OCI-LY7 (cell line): Measurements from ENCODE around the gene NR1H4. TPM values are rescaled to one million over a fixed set of nuclear protein-coding genes. Genes with fewer than 3 reads are reported as not detected.

Source experiments
- BruUV-seq: library from RNA; stranded (reverse); fragments of 400-500 nt; replicated peaks from 2 replicates; lab custom pipeline; 2021; lab: Mats Ljungman, UMichigan
- CTCF ChIA-PET: fragments of 300-600 bp; sonication (Branson Sonifier 250); formaldehyde crosslinking; loops from one replicate; lab custom pipeline; 2022; ENCODE audit warnings: antibody characterized with exemption; ENCODE audit not compliant: unreplicated experiment; lab: Charles Lee
- POLR2A ChIA-PET: fragments of 300-600 bp; sonication (Branson Sonifier 250); formaldehyde crosslinking; loops from one replicate; lab custom pipeline; 2022; ENCODE audit warnings: antibody characterized with exemption; lab: Charles Lee
- DNase-seq: peaks from one replicate; pipeline ENCODE4 v3.0.0-alpha.2; 2015; ENCODE audit warnings: low spot score
- H2AFZ ChIP-seq: fragments of 200-600 bp; sonication (generic), shearing (Covaris generic); 2 replicates; pipeline ENCODE4 v1.6.1; 2014; ENCODE audit warnings: mild to moderate bottlenecking, antibody characterized with exemption, low read length, moderate library complexity
- H3K27ac ChIP-seq: fragments of 200-600 bp; sonication (generic); 2 replicates; pipeline ENCODE4 v1.5.1; 2014; ENCODE audit warnings: mixed run types, low read depth, mild to moderate bottlenecking, moderate library complexity, low read length, inconsistent platforms; ENCODE audit not compliant: poor library complexity, severe bottlenecking
- H3K36me3 ChIP-seq: fragments of 200-600 bp; sonication (generic); 2 replicates; pipeline ENCODE4 v1.6.1; 2014; ENCODE audit warnings: mild to moderate bottlenecking, antibody characterized with exemption, low read length, moderate library complexity, mixed read lengths; ENCODE audit not compliant: insufficient read depth
- H3K4me1 ChIP-seq: fragments of 200-600 bp; sonication (generic); 2 replicates; pipeline ENCODE4 v1.5.1; 2014; ENCODE audit warnings: mild to moderate bottlenecking, low read length; ENCODE audit not compliant: insufficient read depth, poor library complexity, severe bottlenecking
- H3K4me2 ChIP-seq: fragments of 200-600 bp; sonication (generic); 2 replicates; pipeline ENCODE4 v1.6.1; 2014; ENCODE audit warnings: mild to moderate bottlenecking, low read length
- H3K4me3 ChIP-seq: fragments of 200-600 bp; sonication (generic); 2 replicates; pipeline ENCODE4 v1.5.1; 2014; ENCODE audit warnings: mild to moderate bottlenecking, low read depth, low read length; ENCODE audit not compliant: poor library complexity, severe bottlenecking
- H3K79me2 ChIP-seq: fragments of 200-600 bp; sonication (generic); 2 replicates; pipeline ENCODE4 v1.6.1; 2016; ENCODE audit warnings: low read depth, mild to moderate bottlenecking, low read length, moderate library complexity, mixed read lengths; ENCODE audit not compliant: insufficient read depth
- H3K9me2 ChIP-seq: fragments of 200-600 bp; sonication (generic); 2 replicates; pipeline ENCODE4 v1.6.1; 2016; ENCODE audit warnings: mild to moderate bottlenecking, low read length, mixed read lengths; ENCODE audit not compliant: insufficient read depth
- H3K9me3 ChIP-seq: fragments of 200-600 bp; sonication (generic); 2 replicates; pipeline ENCODE4 v1.6.1; 2014; ENCODE audit warnings: mild to moderate bottlenecking, mixed run types, low read length, mixed read lengths
- H4K20me1 ChIP-seq: fragments of 200-600 bp; sonication (generic); 2 replicates; pipeline ENCODE4 v1.6.1; 2014; ENCODE audit warnings: mild to moderate bottlenecking, antibody characterized with exemption, low read length, moderate library complexity, mixed read lengths; ENCODE audit not compliant: insufficient read depth
- CTCF ChIP-seq: fragments of 200-600 bp; sonication (generic); conservative IDR thresholded peaks from 2 replicates; pipeline ENCODE4 v1.5.1; 2014; ENCODE audit warnings: mild to moderate bottlenecking, antibody characterized with exemption, low read length, moderate library complexity, mixed read lengths
- EZH2phosphoT487 ChIP-seq: fragments of 200-600 bp; sonication (generic); IDR thresholded peaks from 2 replicates; pipeline ENCODE4 v1.6.1; 2018; ENCODE audit warnings: low read depth, borderline replicate concordance, mild to moderate bottlenecking, mixed run types, antibody characterized with exemption, low read length, moderate library complexity, mixed read lengths
- intact Hi-C: fragments of 100-400 bp; cut with micrococcal nuclease; formaldehyde crosslinking; loops from one replicate; pipeline ENCODE4 v1.10.0; 2022; ENCODE audit not compliant: unreplicated experiment
- total RNA-seq, 2 experiments: library from RNA; depleted of rRNA in 1 of 2; stranded (reverse); fragments of >200 nt in 1 of 2; shearing (Covaris generic) in 1 of 2; gene quantifications; 2 replicates each; pipeline ENCODE4 v1.2.3, GENCODE V29; 2014 to 2022

The NR1H4 gene
- total RNA-seq, 2 experiments from 2014 or later, result 7.1 TPM; not detected in 1

GRCh38 chr12:100437038-100437841 lies 36.4 kb upstream of the NR1H4 start:
- CTCF ChIA-PET, result no interaction called here
- Histone ChIP-seq H3K79me2 (no peaks in the 10 kb centered on the region), H3K27ac (no peak overlapping the region), H3K9me3 (no peaks in the 10 kb centered on the region), H3K9me2 (no peaks in the 10 kb centered on the region), H3K36me3 (no peaks in the 10 kb centered on the region), H3K4me3 (no peak overlapping the region), H2AFZ (no peak overlapping the region), H3K4me2 (no peak overlapping the region), H4K20me1 (no peaks in the 10 kb centered on the region), H3K4me1 (no peaks in the 10 kb centered on the region)
- no TSS peak for BruUV-seq
- DNase-seq, result no peak
- TF ChIP-seq CTCF, result no peak
- no peak for TF ChIP-seq EZH2phosphoT487
- intact Hi-C loops, result no loop called here
- POLR2A ChIA-PET, result no interaction called here

- Histone ChIP-seq H3K9me3 (no peaks in the 10 kb centered on the region), H3K4me3 (no peak overlapping the region), H3K9me2 (no peaks in the 10 kb centered on the region), H3K36me3 (no peaks in the 10 kb centered on the region), H2AFZ (no peak overlapping the region), H4K20me1 (no peaks in the 10 kb centered on the region), H3K79me2 (no peaks in the 10 kb centered on the region), H3K27ac (no peak overlapping the region), H3K4me1 (no peaks in the 10 kb centered on the region), H3K4me2 (no peak overlapping the region)
- TF ChIP-seq EZH2phosphoT487 (no peak), CTCF (no peak)
- no peak for DNase-seq
- intact Hi-C loops, result no loop called here
- ChIA-PET POLR2A (interaction anchor here (0.7 kb wide), 1 partner anchor 19 kb away, joined by 3 read pairs; no protein-coding TSS in a partner anchor), CTCF (no interaction called here)
- BruUV-seq, result no TSS peak
Observed at GRCh38 chr12:100439797-100440196, 33.9 kb upstream of the NR1H4 start.

- DNase-seq, result no peak
- H3K27ac ChIP-seq, result no peak overlapping the region
- no peaks in the 10 kb centered on the region for H3K9me3 ChIP-seq
- no peaks in the 10 kb centered on the region for H3K79me2 ChIP-seq
- TF ChIP-seq CTCF (no peak), EZH2phosphoT487 (no peak)
- CTCF ChIA-PET, result no interaction called here
- no peak overlapping the region for H2AFZ ChIP-seq
- no peaks in the 10 kb centered on the region for H3K4me1 ChIP-seq
- no peak overlapping the region for H3K4me3 ChIP-seq
- BruUV-seq, result no TSS peak
- no peaks in the 10 kb centered on the region for H4K20me1 ChIP-seq
- H3K9me2 ChIP-seq, result no peaks in the 10 kb centered on the region
- POLR2A ChIA-PET, result interaction anchor here (0.7 kb wide), 1 partner anchor 522 kb away, joined by 3 read pairs; no protein-coding TSS in a partner anchor
- intact Hi-C loops, result no loop called here
- H3K4me2 ChIP-seq, result no peak overlapping the region
- H3K36me3 ChIP-seq, result no peaks in the 10 kb centered on the region
Observed at GRCh38 chr12:100442403-100442802, 31.3 kb upstream of the NR1H4 start.
